ENCODE results near the gene TTLL13. TPM values are rescaled to one million over a fixed set of nuclear protein-coding genes. Genes with fewer than 3 reads are reported as not detected.

The TTLL13 gene
- total RNA-seq, 1 experiment from 2014 or later: not detected

- no peaks in the 10 kb centered on the region for H3K9me2 ChIP-seq (replicated peaks; ENCODE audit: low read length)
- ATAC-seq: no peak
- ChIA-PET CTCF (no interaction called here), POLR2A (ENCODE audit: unreplicated experiment) (no interaction called here)
- no peaks in the 10 kb centered on the region for H4K20me1 ChIP-seq (ENCODE audit: low read length)
- H3K4me1 ChIP-seq (ENCODE audit: insufficient read depth, low read length): no peaks in the 10 kb centered on the region
- H3K4me3 ChIP-seq (ENCODE audit: low read length): no peak overlapping the region
- H3K9ac ChIP-seq (ENCODE audit: low read length): no peak overlapping the region
- H3K9me3 ChIP-seq (ENCODE audit: low read length): no peaks in the 10 kb centered on the region
- no peaks in the 10 kb centered on the region for H3K36me3 ChIP-seq (ENCODE audit: low read depth, low read length)
- H3K27me3 ChIP-seq (ENCODE audit: low read length): no peaks in the 10 kb centered on the region
- H3K4me2 ChIP-seq (ENCODE audit: low read length): no peak overlapping the region
- no peaks in the 10 kb centered on the region for H3K79me2 ChIP-seq (ENCODE audit: low read length)
- intact Hi-C loops (cut with micrococcal nuclease): no loop called here
- no peak overlapping the region for H2AFZ ChIP-seq (ENCODE audit: low read length)
- H3F3A ChIP-seq (ENCODE audit: low read length, unreplicated experiment): no peaks in the 10 kb centered on the region
- BruUV-seq (replicated peaks): no TSS peak
- H3K27ac ChIP-seq (ENCODE audit: low read length): no peak overlapping the region
- no peak for DNase-seq
- no peak for TF ChIP-seq EZH2phosphoT487 (IDR thresholded peaks at IDR 0.05; ENCODE audit: borderline replicate concordance, low read length)
- TF ChIP-seq EZH2 (IDR thresholded peaks at IDR 0.05; ENCODE audit: low read length, unreplicated experiment): no peak
- TF ChIP-seq CTCF (conservative IDR thresholded peaks at IDR 0.05; ENCODE audit: low read depth, low read length): no peak
Observed at GRCh38 chr15:90297021-90297420, 47.7 kb downstream of the TTLL13 start.

- no peak overlapping the region for H3K27ac ChIP-seq (ENCODE audit: low read length)
- no peaks in the 10 kb centered on the region for H3K27me3 ChIP-seq (ENCODE audit: low read length)
- H4K20me1 ChIP-seq (ENCODE audit: low read length): no peaks in the 10 kb centered on the region
- H3K4me2 ChIP-seq (ENCODE audit: low read length): no peak overlapping the region
- no peak for TF ChIP-seq EZH2 (IDR thresholded peaks at IDR 0.05; ENCODE audit: low read length, unreplicated experiment)
- no peak for TF ChIP-seq CTCF (conservative IDR thresholded peaks at IDR 0.05; ENCODE audit: low read depth, low read length)
- ChIA-PET CTCF (interaction anchor here (1.0 kb wide), 1 partner anchor 10 kb away, joined by 3 read pairs; no protein-coding TSS in a partner anchor), POLR2A (ENCODE audit: unreplicated experiment) (no interaction called here)
- H3K9ac ChIP-seq (ENCODE audit: low read length): no peak overlapping the region
- intact Hi-C loops (cut with micrococcal nuclease): no loop called here
- ATAC-seq (no peak), DNase-seq (no peak)
- H3K9me3 ChIP-seq (ENCODE audit: low read length): no peaks in the 10 kb centered on the region
- no peaks in the 10 kb centered on the region for H3K79me2 ChIP-seq (ENCODE audit: low read length)
- no TSS peak for BruUV-seq (replicated peaks)
- H3K4me3 ChIP-seq (ENCODE audit: low read length): no peak overlapping the region
- H3K36me3 ChIP-seq (ENCODE audit: low read depth, low read length): no peaks in the 10 kb centered on the region
- H3F3A ChIP-seq (ENCODE audit: low read length, unreplicated experiment): no peaks in the 10 kb centered on the region
- no peak overlapping the region for H2AFZ ChIP-seq (ENCODE audit: low read length)
- H3K4me1 ChIP-seq (ENCODE audit: insufficient read depth, low read length): no peaks in the 10 kb centered on the region
- H3K9me2 ChIP-seq (replicated peaks; ENCODE audit: low read length): no peaks in the 10 kb centered on the region
Observed at GRCh38 chr15:90300541-90300940, 51.2 kb downstream of the TTLL13 start.

GRCh38 chr15:90300988-90301706, 51.8 kb downstream of the TTLL13 start:
- CTCF ChIA-PET: interaction anchor here (1.0 kb wide), 1 partner anchor 10 kb away, joined by 3 read pairs; no protein-coding TSS in a partner anchor
- no peaks in the 10 kb centered on the region for H3K9me3 ChIP-seq (ENCODE audit: low read length)
- ATAC-seq (no peak), DNase-seq (peak; percentile 64)
- H2AFZ ChIP-seq (ENCODE audit: low read length): peak overlapping the region; percentile 60
- H3K4me2 ChIP-seq (ENCODE audit: low read length): no peak overlapping the region
- H3K9me2 ChIP-seq (replicated peaks; ENCODE audit: low read length): no peaks in the 10 kb centered on the region
- POLR2A ChIA-PET (ENCODE audit: unreplicated experiment): no interaction called here
- intact Hi-C loops (cut with micrococcal nuclease): no loop called here
- no peaks in the 10 kb centered on the region for H4K20me1 ChIP-seq (ENCODE audit: low read length)
- no TSS peak for BruUV-seq (replicated peaks)
- no peak overlapping the region for H3K9ac ChIP-seq (ENCODE audit: low read length)
- no peak overlapping the region for H3K4me3 ChIP-seq (ENCODE audit: low read length)
- H3K36me3 ChIP-seq (ENCODE audit: low read depth, low read length): no peaks in the 10 kb centered on the region
- no peaks in the 10 kb centered on the region for H3K79me2 ChIP-seq (ENCODE audit: low read length)
- TF ChIP-seq EZH2 (IDR thresholded peaks at IDR 0.05; ENCODE audit: low read length, unreplicated experiment): no peak
- TF ChIP-seq CTCF (conservative IDR thresholded peaks at IDR 0.05; ENCODE audit: low read depth, low read length): peak; percentile 85
- no peak for TF ChIP-seq EZH2phosphoT487 (IDR thresholded peaks at IDR 0.05; ENCODE audit: borderline replicate concordance, low read length)
- no peak overlapping the region for H3K27ac ChIP-seq (ENCODE audit: low read length)
- H3F3A ChIP-seq (ENCODE audit: low read length, unreplicated experiment): no peaks in the 10 kb centered on the region
- no peaks in the 10 kb centered on the region for H3K27me3 ChIP-seq (ENCODE audit: low read length)
- H3K4me1 ChIP-seq (ENCODE audit: insufficient read depth, low read length): no peaks in the 10 kb centered on the region
